ENCODE data around the gene CDC42SE1.

The CDC42SE1 gene

DNA sequence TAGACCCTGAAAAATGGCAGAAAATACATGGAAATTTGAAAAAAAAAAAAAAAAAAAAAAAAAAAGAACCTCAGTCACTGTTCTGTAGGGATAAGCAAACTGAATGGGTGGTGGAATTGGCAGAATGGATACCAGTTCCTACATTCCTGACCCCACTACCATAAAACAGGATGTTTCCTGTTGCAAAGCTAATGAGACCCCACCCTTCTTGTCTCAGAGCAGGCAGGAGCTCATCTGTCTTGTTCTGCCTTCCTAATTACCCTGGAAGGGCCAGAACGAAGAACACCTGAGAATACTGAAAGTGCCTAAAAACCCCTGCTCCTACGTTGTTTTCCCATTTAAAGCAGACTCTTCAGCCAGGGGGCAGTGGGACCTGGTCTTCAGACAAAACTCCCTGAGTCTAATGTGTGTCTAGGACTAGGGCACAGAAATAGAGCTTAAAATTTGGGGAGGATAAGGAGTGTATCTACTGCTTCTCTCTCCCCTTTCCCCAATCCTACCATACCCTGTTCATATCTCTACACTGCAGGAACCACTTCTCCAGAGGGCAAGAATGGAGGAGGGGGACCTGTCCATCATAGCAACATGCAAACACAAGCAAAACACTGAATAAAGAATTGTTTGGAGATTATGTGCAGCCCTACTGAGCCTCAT, 7.9 kb downstream of the CDC42SE1 start:
- DNase-seq (ENCODE audit: low read depth): no peak

DNA sequence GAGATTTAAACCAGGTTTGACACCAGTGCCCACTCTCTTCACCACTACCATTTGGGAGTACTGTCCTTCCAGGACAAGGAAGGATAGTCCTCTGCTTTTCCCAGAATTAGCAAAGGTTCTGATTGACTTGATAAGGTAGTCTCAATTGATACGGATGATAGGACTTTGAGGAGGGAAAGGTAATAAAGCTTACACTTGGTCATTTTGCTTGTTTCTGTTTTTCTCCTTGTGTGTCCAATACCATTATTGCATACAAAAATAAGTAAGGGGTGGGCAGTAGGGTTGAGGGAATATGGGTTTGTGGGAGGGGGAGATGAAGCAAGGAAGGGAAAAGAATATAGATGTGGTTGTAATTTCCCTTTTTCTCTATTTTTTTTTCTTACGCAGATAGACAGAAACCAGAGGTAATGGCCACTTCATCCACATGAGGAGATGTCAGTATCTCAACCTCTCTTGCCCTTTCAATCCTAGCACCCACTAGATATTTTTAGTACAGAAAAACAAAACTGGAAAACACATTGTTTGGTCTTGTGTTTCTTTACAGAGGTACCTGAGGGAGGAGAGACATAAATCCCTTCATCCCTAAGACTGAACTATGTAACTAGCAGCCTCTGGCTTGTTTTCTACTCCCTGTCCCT, 9.3 kb downstream of the CDC42SE1 start:
- DNase-seq (ENCODE audit: low read depth): no peak

DNA sequence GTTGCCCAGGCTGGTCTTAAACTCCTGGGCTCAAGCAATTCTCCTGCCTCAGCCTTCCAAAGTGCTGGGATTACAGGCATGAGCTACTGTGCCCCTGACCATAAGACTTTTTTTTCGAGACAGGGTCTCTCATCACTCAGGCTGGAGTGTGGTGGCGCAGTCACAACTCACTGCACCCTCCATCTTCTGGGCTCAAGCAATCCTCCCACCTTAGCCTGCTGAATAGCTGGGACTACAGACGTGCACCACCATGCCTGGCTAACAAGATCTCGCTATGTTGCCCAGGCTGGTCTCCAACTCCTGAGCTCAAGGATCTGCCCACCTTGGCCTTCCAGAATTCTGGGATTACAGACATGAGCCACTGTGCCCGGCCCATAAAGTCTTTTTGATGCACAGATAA, 10.0 kb downstream of the CDC42SE1 start:
- no peak for DNase-seq (ENCODE audit: low read depth)

GRCh38 chr1:151048645-151049032, 10.8 kb downstream of the CDC42SE1 start:
- DNase-seq (ENCODE audit: low read depth): no peak

- DNase-seq (ENCODE audit: low read depth): peak; percentile 46
These were observed 11.3 kb downstream of the CDC42SE1 start for GRCh38 chr1:151047925-151048644.

DNA sequence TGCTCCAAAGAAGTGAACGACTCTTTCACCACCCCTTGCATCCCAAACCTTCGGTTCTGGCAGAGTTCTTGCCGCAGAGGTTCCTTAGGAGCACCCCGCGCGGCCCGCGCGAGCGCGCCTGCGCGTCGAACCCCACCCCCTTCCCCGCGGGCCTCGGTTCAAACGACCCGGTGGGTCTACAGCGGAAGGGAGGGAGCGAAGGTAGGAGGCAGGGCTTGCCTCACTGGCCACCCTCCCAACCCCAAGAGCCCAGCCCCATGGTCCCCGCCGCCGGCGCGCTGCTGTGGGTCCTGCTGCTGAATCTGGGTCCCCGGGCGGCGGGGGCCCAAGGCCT, 11.9 kb downstream of the CDC42SE1 start, which contains the start of gene C1orf56:
TSS of gene C1orf56 (plus strand) at position 161 of the 334 bp plus-strand sequence. CDS start at position 258, 97 bp downstream.
- no peak for DNase-seq (ENCODE audit: low read depth)

DNA sequence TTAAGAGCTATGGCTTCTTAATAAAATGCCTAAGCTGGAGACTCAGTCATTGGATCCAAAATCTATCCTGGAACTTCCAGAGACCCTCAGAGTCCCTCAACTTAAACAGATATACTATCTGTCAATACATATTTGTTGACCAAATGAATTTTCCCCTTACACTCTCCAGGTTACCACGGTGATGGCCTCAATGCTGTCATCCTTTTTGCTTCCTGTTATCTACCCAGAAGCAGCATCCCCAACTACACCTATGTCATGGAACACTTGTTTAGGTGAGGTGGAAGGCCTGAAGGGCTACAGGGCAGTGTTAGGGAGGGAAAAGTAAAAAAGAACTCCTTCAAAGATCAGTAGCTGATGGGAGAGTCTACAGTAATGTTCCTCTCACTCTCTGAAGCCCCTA, 16.3 kb downstream of the CDC42SE1 start:
- DNase-seq (ENCODE audit: low read depth): no peak

DNA sequence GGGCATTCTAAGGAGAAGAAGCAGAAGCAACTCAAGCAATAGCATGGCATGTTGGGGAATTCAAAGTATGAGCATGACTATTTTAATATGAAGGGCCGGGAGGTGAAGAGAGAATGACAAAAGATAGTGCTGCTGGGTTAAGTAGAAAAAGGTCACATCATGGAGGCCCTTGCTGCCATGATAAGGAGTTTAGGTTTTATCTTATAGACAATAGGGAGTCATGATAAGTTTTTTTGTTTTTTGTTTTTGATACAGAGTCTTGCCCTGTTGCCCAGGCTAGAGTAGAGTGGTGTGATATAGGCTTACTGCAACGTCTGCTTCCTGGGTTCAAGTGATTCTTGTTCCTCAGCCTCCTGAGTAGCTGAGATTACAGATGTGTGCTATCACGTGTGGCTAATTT, 19.9 kb downstream of the CDC42SE1 start:
- no peak for DNase-seq (ENCODE audit: low read depth)

DNA sequence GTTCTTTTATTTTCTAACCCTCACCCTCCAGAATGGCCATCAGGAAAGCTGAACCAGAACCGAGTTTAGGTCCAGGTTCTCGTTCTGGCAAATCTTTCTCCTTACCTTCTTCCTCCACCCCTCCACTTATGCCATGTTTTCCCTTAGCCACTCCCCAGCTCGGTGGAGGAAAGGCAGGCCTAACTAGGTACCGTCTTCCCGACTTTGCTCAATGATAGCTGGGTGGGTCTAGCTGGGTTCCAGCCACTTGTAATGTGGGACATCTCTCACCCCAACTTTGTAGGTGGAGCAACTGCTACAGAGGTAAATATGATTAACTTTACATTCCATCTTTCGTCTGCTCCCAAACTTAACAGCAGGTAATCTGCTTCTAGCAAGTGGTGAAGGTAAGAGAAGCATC, 22.4 kb downstream of the CDC42SE1 start:
- DNase-seq (ENCODE audit: low read depth): no peak

DNA sequence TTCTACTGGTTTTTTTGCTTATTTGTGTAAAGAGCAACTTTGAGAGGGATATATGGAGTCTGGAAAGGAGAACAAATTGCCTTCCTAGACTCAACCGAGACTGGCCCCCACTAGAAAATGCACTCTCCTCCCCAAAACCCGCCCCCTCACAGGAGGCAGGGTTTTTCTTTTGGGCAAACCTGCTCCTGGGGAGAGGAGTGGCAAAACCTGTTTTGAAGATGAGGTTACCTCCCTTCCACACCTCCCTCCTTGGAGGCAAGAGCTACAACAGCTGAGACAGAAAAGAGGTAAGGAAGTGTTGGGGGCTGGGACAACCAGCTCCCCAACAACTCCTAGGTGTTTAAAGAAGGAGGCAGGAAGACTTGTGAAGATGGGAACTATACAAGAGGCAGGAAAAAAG, 23.1 kb downstream of the CDC42SE1 start, which contains the start of gene BNIPL:
TSS of gene BNIPL (plus strand) at position 231 of the 400 bp plus-strand sequence. CDS start at position 371, 140 bp downstream.
- no peak for DNase-seq (ENCODE audit: low read depth)

- DNase-seq (ENCODE audit: low read depth): no peak
These were observed 24.3 kb downstream of the CDC42SE1 start for GRCh38 chr1:151035167-151035566.

DNA sequence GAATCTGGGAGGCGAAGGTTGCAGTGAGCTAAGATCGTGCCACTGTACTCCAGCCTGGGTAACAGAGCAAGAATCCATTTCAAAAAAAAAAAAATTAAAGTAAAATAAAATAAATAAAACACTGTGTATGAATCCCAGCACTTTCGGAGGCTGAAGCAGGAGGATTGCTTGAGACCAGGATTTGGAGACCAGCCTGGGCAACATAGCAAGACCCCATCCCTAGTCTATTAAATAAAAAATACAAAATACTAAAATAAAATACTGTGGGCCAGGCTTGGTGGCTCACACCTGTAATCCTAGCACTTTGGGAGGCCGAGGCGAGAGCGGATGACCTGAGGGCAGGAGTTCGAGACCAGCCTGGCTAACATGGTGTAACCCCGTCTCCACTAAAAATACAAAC, 27.3 kb downstream of the CDC42SE1 start:
- no peak for DNase-seq (ENCODE audit: low read depth)

- no peak for DNase-seq (ENCODE audit: low read depth)
These were observed 33.0 kb downstream of the CDC42SE1 start for GRCh38 chr1:151026460-151026859.

- peak; percentile 81 for DNase-seq (ENCODE audit: low read depth)
These were observed 34.8 kb downstream of the CDC42SE1 start for GRCh38 chr1:151024540-151025146.

DNA sequence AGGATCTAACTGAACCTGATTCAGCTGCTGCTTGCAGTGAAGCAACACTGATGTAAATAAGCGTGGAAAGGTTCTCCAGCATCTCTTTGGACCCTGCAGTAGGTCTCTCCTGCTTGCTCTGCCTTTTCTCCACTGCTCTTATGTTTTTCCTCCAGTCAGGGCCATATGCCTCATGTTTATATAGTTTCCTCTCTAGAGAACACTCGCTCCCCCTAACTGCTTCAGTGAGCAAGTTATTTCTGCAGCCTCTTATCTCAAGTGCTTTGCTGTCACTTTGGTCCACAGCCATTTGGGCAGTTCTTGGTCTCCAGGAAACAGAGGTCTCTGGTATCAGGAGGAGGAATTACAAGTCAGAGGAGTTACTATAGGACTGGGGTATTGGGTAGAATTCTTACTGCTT, 45.9 kb downstream of the CDC42SE1 start:
- DNase-seq (ENCODE audit: low read depth): no peak

DNA sequence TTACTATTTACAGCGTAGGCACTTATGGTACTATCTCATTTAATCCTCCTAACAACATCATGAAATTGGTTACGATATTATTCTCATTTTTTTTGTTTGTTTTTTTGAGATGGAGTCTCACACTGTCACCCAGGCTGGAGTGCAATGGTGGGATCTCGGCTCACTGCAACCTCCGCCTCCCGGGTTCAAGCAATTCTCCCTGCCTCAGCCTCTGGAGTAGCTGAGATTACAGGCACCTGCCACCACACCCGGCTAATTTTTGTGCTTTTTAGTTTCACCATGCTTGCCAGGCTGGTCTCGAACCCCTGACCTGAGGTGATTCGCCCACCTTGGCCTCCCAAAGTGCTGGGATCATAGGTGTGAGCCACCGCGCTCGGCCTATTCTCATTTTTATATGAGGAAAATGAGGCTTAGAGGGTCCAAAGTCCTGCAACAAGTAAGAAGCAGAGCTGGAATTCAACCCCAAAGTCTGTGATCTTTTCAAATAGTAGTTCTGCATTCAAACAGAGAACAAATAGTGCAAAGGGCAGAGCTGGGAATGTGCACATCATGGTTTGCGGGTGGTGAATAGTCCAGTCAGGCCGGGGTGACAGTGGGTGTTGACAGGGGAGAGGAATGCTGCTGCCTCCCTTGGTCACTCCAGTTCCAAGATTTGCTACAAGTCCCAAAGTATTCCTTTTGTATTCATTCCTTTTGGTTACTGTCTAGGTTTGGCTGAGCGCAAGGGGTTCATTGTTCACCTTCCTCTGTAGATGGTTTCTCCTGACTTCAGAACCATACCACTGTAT, 46.5 kb downstream of the CDC42SE1 start:
- DNase-seq (ENCODE audit: low read depth): no peak

- DNase-seq (ENCODE audit: low read depth): no peak
These were observed 48.1 kb downstream of the CDC42SE1 start for GRCh38 chr1:151011154-151011850.

DNA sequence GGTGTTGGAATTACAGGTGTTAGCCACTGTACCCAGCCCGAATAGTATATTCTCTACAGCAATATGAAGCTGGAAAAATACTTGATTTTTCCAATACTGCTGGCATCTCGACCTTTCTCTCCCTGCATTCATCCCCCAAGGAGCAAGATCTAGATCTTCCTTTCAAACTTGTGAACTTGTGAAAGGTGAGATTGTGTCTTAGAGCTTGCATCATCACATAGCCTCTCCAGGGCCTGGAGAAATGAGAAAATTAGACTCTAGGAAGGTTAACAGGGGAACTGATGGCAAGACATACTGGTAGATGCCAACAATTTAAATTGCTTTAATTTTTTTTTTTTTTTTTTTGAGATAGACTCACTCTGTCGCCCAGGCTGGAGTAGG, 49.1 kb downstream of the CDC42SE1 start:
- no peak for DNase-seq (ENCODE audit: low read depth)

GRCh38 chr1:151009674-151010345, 49.6 kb downstream of the CDC42SE1 start:
- DNase-seq (ENCODE audit: low read depth): no peak

DNA sequence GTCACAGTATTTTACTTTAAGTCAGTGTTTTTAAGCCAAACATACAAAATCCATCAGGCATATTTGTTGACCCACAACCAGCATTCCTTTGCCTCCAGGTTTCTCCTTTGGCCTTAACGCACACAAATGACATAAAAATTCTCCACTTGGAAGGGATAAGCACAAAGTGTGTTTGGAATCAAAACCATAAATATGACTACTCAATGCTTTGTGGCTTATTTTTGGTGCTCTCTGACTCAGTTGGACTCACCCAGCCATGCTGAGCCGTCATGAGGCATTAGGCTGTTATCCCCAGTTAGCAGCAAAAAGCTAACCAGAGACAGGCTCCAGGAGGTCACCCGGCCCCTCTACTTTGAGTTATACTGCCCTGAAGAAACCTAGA, 50.2 kb downstream of the CDC42SE1 start:
- no peak for DNase-seq (ENCODE audit: low read depth)

Measured in activated gamma-delta T cell treated with anti-CD3 and anti-CD28 coated beads, Interleukin-2, amount 50 U/mL, for 16 hours (primary cell).